ENCODE measurements around the gene PDGFB.

PDGFB gene

DNA sequence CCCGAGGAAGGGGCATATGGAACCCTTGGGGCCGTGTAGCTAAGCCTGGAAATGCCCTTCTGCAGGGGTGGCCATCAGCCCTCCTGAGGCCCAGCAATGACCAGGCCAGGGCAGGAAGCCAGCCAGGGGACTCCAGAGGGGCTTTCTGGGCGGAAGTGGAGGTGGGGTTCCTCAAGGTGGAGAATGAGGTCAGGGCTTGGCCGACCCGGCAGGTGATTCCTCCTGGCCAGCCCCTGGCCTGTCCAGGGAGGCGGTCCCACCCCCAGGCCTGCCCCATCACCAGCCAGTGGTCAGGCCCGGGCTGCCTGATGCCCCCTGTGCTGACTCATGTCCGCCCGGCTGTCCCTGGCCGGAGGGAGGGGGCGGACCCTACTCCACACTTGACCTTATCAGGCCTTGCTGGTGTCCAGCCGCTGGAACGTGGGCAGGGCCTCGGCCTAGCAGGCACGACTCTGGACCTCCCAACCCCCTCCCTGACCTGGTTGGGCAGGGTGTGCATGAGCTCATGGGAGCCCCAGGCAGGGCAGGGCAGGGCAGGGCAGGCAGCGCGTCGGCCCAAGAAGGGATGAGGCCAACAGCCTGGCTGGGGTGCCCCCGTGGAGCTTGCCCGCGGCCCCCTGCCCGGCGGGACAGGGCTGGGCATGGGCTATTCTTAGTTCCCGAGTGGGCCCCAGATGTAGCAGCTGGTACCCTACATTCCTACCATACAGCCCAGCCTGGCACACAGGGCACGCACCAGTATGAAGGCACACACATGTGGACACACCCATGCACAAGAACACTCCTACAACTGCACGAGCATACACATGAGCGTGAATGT is 38.8 kb upstream of the PDGFB start:
- H4K20me1 ChIP-seq (ENCODE audit: insufficient read depth) = no peaks in the 10 kb centered on the region
- no peak overlapping the region for H3K9ac ChIP-seq
- no peak overlapping the region for H2AFZ ChIP-seq (ENCODE audit: low read depth)
- peaks cover 63% of the 10 kb centered on the region for H3K27me3 ChIP-seq (ENCODE audit: insufficient read depth, low read depth)
- no peak overlapping the region for H3K27ac ChIP-seq
- H3K79me2 ChIP-seq (ENCODE audit: insufficient read depth, low read depth) = no peaks in the 10 kb centered on the region
- no peaks in the 10 kb centered on the region for H3K36me3 ChIP-seq (ENCODE audit: insufficient read depth)
- no peak overlapping the region for H3K4me3 ChIP-seq (IDR thresholded peaks at IDR 0.05; ENCODE audit: insufficient read depth, low read depth, low read length)
- TF ChIP-seq, protein P1, sequence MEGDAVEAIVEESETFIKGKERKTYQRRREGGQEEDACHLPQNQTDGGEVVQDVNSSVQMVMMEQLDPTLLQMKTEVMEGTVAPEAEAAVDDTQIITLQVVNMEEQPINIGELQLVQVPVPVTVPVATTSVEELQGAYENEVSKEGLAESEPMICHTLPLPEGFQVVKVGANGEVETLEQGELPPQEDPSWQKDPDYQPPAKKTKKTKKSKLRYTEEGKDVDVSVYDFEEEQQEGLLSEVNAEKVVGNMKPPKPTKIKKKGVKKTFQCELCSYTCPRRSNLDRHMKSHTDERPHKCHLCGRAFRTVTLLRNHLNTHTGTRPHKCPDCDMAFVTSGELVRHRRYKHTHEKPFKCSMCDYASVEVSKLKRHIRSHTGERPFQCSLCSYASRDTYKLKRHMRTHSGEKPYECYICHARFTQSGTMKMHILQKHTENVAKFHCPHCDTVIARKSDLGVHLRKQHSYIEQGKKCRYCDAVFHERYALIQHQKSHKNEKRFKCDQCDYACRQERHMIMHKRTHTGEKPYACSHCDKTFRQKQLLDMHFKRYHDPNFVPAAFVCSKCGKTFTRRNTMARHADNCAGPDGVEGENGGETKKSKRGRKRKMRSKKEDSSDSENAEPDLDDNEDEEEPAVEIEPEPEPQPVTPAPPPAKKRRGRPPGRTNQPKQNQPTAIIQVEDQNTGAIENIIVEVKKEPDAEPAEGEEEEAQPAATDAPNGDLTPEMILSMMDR (conservative IDR thresholded peaks at IDR 0.05; ENCODE audit: low read depth, low read length) = no peak
- H3K4me2 ChIP-seq = no peak overlapping the region
- no peaks in the 10 kb centered on the region for H3K4me1 ChIP-seq (ENCODE audit: low read depth, poor library complexity, severe bottlenecking)

DNA sequence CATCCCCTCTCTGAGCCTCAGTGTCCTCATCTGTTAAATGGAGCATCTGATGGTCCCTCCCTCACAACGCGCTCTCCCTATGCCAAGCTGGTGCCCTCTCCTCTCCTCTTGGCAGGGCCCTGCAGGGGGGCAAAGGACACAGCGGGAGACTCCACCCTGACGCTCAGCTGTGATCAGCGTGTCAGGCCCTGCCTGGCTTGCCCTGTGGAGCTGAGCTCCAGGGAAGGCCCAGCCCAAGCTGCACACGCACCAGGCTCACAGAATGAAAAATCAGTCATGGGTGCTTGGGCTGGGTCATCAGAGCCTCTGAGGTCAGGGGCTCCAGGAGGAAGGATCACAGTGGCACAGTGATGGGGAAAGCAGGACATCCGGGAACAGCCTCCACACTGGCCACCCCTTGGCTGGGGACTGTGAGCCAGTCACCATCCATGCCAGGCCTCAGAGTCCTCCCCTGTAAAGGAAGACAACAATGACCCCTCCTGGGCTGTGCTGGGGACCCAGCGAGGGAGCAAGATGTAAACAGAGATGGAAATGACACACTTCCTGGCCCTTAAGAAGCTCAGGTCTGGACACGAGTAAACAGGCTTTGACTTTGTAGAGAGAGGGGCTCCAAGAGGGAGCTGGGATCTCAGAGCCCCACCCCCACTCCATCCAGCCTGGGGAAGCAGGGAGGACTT is 38.0 kb upstream of the PDGFB start:
- no peaks in the 10 kb centered on the region for H3K4me1 ChIP-seq (ENCODE audit: low read depth, poor library complexity, severe bottlenecking)
- no peaks in the 10 kb centered on the region for H4K20me1 ChIP-seq (ENCODE audit: insufficient read depth)
- no peaks in the 10 kb centered on the region for H3K36me3 ChIP-seq (ENCODE audit: insufficient read depth)
- H3K9ac ChIP-seq = no peak overlapping the region
- no peak overlapping the region for H2AFZ ChIP-seq (ENCODE audit: low read depth)
- peaks cover 65% of the 10 kb centered on the region for H3K27me3 ChIP-seq (ENCODE audit: insufficient read depth, low read depth)
- no peak overlapping the region for H3K4me3 ChIP-seq (IDR thresholded peaks at IDR 0.05; ENCODE audit: insufficient read depth, low read depth, low read length)
- TF ChIP-seq, protein P1 (conservative IDR thresholded peaks at IDR 0.05; ENCODE audit: low read depth, low read length) = no peak
- H3K27ac ChIP-seq = no peak overlapping the region
- H3K79me2 ChIP-seq (ENCODE audit: insufficient read depth, low read depth) = no peaks in the 10 kb centered on the region
- no peak overlapping the region for H3K4me2 ChIP-seq

DNA sequence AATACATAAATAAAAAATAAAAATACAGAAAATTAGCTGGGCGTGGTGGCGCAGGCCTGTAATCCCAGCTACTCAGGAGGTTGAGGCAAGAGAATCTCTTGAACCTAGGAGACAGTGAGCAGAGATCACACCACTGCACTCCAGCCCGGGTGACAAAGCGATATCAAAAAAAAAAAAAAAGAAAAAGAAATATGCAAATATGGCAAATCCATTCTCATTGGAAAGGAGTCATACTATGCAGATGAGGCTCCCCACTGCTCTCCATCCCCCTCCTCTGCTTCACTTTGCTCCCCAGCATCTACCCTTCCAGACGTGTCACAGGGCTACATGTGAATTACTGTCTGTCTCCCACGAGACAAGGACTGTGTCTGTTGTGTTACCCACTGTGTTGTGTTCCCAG is 36.3 kb upstream of the PDGFB start:
- Histone ChIP-seq H2AFZ (ENCODE audit: low read depth) (no peak overlapping the region), H3K27me3 (ENCODE audit: insufficient read depth, low read depth) (peaks cover 61% of the 10 kb centered on the region), H3K9ac (no peak overlapping the region), H3K4me2 (no peak overlapping the region), H3K4me3 (IDR thresholded peaks at IDR 0.05; ENCODE audit: insufficient read depth, low read depth, low read length) (no peak overlapping the region), H4K20me1 (ENCODE audit: insufficient read depth) (no peaks in the 10 kb centered on the region), H3K27ac (no peak overlapping the region), H3K36me3 (ENCODE audit: insufficient read depth) (no peaks in the 10 kb centered on the region), H3K4me1 (ENCODE audit: low read depth, poor library complexity, severe bottlenecking) (no peaks in the 10 kb centered on the region), H3K79me2 (ENCODE audit: insufficient read depth, low read depth) (no peaks in the 10 kb centered on the region)
- TF ChIP-seq, protein P1 (conservative IDR thresholded peaks at IDR 0.05; ENCODE audit: low read depth, low read length) = no peak

DNA sequence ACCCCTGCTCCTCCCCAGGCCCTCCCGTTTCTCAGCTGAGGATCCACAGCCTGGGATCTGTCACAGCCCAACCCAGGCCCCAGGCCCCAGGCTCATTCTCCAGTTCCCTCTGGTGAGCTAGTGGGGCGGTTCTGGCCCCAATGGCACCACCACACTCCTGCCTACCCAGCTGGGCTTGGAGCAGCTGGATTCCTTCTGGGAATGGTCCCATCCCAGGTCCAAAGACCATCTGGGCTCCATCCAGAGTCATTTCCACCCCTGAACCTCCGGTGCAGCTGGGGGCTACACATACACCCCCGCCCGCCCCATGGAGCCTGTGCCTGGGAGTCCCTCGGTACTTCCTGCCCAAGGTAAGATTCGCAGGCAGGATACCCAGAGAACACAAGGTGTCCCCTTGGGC is 35.5 kb upstream of the PDGFB start:
- TF ChIP-seq, protein P1 (conservative IDR thresholded peaks at IDR 0.05; ENCODE audit: low read depth, low read length) = no peak

More for the DNA sequence above, 35.5 kb upstream of the PDGFB start:
- H3K4me1 ChIP-seq (ENCODE audit: low read depth, poor library complexity, severe bottlenecking) = no peaks in the 10 kb centered on the region
- no peak overlapping the region for H3K9ac ChIP-seq
- no peak overlapping the region for H3K4me3 ChIP-seq (IDR thresholded peaks at IDR 0.05; ENCODE audit: insufficient read depth, low read depth, low read length)
- peaks cover 55% of the 10 kb centered on the region for H3K27me3 ChIP-seq (ENCODE audit: insufficient read depth, low read depth)
- H3K36me3 ChIP-seq (ENCODE audit: insufficient read depth) = no peaks in the 10 kb centered on the region
- H4K20me1 ChIP-seq (ENCODE audit: insufficient read depth) = no peaks in the 10 kb centered on the region
- H3K27ac ChIP-seq = no peak overlapping the region
- H3K4me2 ChIP-seq = no peak overlapping the region
- no peak overlapping the region for H2AFZ ChIP-seq (ENCODE audit: low read depth)
- H3K79me2 ChIP-seq (ENCODE audit: insufficient read depth, low read depth) = no peaks in the 10 kb centered on the region
